ENCODE measurements around the gene MMP15. TPM values are rescaled to one million over a fixed set of nuclear protein-coding genes. Genes with fewer than 3 reads are reported as not detected.

The MMP15 gene
- total RNA-seq, 1 donor from 2014 or later, result 78.7 TPM

DNA sequence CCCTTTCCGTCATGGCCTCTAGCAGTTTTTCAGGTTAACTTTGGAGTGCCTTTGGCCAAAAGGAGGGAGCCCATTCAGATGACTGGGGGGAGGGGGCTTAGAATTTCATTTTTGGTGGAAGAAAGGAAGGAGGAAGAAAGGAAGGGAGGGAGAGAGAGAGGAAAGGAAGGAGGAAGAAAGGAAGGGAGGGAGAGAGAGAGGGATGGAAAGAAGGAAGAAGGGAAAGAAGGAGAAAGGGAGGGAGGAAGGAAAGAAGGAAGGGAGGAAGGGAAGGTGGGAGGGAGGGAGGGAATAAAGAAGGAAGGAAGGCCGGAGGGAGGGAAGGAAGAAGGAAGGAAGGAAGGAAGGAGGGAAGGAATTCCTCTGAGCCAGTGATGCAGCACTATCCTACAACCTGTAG, 25.7 kb downstream of the MMP15 start:
- TF ChIP-seq, protein P1, sequence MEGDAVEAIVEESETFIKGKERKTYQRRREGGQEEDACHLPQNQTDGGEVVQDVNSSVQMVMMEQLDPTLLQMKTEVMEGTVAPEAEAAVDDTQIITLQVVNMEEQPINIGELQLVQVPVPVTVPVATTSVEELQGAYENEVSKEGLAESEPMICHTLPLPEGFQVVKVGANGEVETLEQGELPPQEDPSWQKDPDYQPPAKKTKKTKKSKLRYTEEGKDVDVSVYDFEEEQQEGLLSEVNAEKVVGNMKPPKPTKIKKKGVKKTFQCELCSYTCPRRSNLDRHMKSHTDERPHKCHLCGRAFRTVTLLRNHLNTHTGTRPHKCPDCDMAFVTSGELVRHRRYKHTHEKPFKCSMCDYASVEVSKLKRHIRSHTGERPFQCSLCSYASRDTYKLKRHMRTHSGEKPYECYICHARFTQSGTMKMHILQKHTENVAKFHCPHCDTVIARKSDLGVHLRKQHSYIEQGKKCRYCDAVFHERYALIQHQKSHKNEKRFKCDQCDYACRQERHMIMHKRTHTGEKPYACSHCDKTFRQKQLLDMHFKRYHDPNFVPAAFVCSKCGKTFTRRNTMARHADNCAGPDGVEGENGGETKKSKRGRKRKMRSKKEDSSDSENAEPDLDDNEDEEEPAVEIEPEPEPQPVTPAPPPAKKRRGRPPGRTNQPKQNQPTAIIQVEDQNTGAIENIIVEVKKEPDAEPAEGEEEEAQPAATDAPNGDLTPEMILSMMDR (IDR thresholded peaks at IDR 0.05; ENCODE audit: insufficient read depth, low read length, poor library complexity, severe bottlenecking), result no peak
- peaks cover 2% of the 10 kb centered on the region for H3K27me3 ChIP-seq (ENCODE audit: control insufficient read depth, insufficient read depth, low read length)
- no peak overlapping the region for H3K4me3 ChIP-seq (ENCODE audit: low read depth, low read length)
- DNase-seq (ENCODE audit: low read depth), result no peak
- no peaks in the 10 kb centered on the region for H3K36me3 ChIP-seq (ENCODE audit: control insufficient read depth, insufficient read depth, low read length)

DNA sequence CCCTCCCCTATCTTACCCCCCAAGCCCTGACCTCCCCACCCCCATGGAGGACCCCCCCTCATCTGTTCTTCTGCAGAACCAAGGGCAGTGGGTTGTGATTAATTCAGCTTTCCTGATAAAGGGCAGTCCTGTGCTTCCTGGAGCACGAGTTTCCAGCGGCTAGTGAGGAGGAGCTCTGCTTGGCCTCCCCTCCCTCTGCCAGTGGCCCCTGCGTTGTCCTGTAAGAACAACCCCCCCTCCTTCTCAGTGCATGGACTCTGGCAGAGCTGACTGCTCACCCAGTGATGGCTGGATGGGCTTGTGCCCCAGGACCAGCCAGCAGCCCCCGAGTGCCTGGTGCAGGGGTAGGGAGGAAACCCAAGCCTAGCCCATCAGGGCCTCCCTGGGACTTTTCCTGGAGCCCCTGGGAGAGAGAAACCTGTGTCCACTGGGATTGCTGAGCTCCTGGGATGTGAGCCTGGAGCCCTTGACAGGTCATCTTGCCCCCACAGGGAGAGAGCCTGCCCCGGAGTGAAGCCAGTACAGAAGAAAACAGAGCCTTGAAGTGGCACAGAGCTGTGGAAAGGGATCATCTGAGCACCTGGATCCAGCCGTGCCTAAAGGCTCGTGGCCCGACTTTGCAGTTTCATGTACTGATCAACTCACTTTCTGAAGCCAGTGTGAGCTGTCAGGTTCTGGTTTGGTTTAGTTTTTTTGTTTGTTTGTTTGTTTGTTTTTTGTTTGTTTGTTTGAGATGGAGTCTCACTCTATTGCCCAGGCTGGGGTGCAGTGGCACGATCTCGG, 26.5 kb downstream of the MMP15 start:
- Histone ChIP-seq H3K36me3 (ENCODE audit: control insufficient read depth, insufficient read depth, low read length) (no peaks in the 10 kb centered on the region), H3K4me3 (ENCODE audit: low read depth, low read length) (no peak overlapping the region), H3K27me3 (ENCODE audit: control insufficient read depth, insufficient read depth, low read length) (peaks cover 2% of the 10 kb centered on the region)
- TF ChIP-seq, protein P1 (IDR thresholded peaks at IDR 0.05; ENCODE audit: insufficient read depth, low read length, poor library complexity, severe bottlenecking), result no peak
- no peak for DNase-seq (ENCODE audit: low read depth)

DNA sequence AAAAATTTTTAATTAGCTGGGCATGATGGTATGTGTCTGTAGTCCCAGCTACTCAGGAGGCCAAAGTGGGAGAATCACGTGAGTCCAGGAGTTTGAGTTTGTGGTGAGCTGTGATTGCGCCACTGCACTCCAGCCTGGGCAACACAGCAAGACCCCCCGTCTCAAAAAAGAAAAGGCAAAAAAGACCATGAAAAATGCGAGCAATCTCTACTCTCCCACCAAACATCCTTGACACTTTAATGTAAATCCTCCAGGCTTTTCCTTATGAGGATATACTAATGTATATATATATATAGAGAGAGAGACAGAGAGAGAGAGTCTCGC, 28.1 kb downstream of the MMP15 start:
- DNase-seq (ENCODE audit: low read depth), result no peak
- TF ChIP-seq, protein P1 (IDR thresholded peaks at IDR 0.05; ENCODE audit: insufficient read depth, low read length, poor library complexity, severe bottlenecking), result no peak
- Histone ChIP-seq H3K36me3 (ENCODE audit: control insufficient read depth, insufficient read depth, low read length) (no peaks in the 10 kb centered on the region), H3K27me3 (ENCODE audit: control insufficient read depth, insufficient read depth, low read length) (peaks cover 2% of the 10 kb centered on the region), H3K4me3 (ENCODE audit: low read depth, low read length) (no peak overlapping the region)

DNA sequence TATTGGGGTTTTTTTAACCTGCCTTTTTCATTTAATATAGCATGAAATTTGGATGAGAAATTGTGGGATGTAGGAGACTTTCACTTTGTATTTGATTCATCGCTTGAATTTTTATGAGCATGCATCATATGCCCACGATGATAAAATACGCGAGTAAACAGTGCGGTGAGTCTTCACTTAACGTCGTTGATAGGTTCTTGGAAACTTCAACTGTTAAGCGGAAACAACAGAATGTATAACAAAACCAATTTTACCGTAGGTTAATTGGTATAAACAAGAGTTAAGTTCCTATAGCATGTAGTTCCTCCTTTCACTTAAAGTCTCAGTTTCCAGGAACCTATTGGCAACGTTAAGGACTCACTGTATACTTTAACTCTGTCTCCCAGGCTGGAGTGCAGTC, 28.7 kb downstream of the MMP15 start:
- H3K36me3 ChIP-seq (ENCODE audit: control insufficient read depth, insufficient read depth, low read length), result no peaks in the 10 kb centered on the region
- TF ChIP-seq, protein P1 (IDR thresholded peaks at IDR 0.05; ENCODE audit: insufficient read depth, low read length, poor library complexity, severe bottlenecking), result no peak
- peaks cover 2% of the 10 kb centered on the region for H3K27me3 ChIP-seq (ENCODE audit: control insufficient read depth, insufficient read depth, low read length)

DNA sequence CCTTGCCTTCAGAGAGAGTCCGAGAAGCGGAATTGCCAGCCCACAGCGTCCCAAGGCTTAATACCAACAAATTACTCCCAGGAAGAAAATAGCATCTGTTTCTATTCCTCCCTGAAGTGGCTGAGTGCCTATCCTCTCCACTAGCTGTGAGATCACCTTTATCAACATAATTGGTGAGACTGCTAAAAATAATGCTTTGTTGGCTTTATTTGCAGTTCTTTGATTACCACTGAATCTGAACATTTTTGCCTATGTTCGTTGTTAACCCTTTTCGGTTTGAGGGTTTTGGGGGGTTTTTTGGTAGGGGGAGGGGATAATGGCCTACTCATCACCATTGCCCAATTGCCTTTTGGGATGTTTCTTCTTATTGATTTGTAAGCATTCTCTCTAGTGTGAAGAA, 31.0 kb downstream of the MMP15 start:
- Histone ChIP-seq H3K36me3 (ENCODE audit: control insufficient read depth, insufficient read depth, low read length) (no peaks in the 10 kb centered on the region), H3K27me3 (ENCODE audit: control insufficient read depth, insufficient read depth, low read length) (peaks cover 2% of the 10 kb centered on the region), H3K4me3 (ENCODE audit: low read depth, low read length) (no peak overlapping the region)
- no peak for DNase-seq (ENCODE audit: low read depth)
- TF ChIP-seq, protein P1 (IDR thresholded peaks at IDR 0.05; ENCODE audit: insufficient read depth, low read length, poor library complexity, severe bottlenecking), result no peak

More for the DNA sequence above, 28.7 kb downstream of the MMP15 start:
- H3K4me3 ChIP-seq (ENCODE audit: low read depth, low read length), result no peak overlapping the region
- no peak for DNase-seq (ENCODE audit: low read depth)

DNA sequence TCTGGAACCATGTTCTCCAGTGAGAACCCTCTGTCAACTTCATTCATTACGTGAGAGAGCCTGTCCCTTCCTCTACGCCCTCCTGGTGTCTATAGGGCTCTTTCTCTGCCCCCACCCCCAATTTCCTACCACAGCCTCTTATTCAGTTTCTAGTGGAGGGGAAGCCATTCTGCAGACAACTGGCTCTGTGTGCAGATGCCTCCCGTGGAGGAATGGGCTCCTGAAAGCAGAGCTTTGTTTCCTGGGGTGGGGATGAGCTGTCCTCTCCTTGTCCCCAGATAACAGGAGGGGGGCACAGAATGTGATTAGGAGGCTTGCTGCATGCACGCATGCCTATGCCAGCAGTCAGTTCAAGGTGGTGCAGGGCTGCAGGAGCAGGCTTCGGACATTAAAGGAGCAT, 31.6 kb downstream of the MMP15 start:
- DNase-seq (ENCODE audit: low read depth), result no peak
- Histone ChIP-seq H3K4me3 (ENCODE audit: low read depth, low read length) (no peak overlapping the region), H3K36me3 (ENCODE audit: control insufficient read depth, insufficient read depth, low read length) (no peaks in the 10 kb centered on the region), H3K27me3 (ENCODE audit: control insufficient read depth, insufficient read depth, low read length) (no peaks in the 10 kb centered on the region)
- TF ChIP-seq, protein P1 (IDR thresholded peaks at IDR 0.05; ENCODE audit: insufficient read depth, low read length, poor library complexity, severe bottlenecking), result no peak
